Activated T-cell treated with anti-CD3 and anti-CD28 coated beads, Interleukin-2, amount 50 U/mL, for 72 hours (primary cell): ENCODE data around the gene EIF2B5. TPM values are rescaled to one million over a fixed set of nuclear protein-coding genes. Genes with fewer than 3 reads are reported as not detected.
A peak's percentile ranks its signal among the peaks of the same experiment; 100 is the strongest.

Experiments used
- ATAC-seq, 2 donors: fragments of 150-1000 bp; cut with Tn5 transposase; replicated peaks in 1 of 2; 2 replicates each; pipeline ENCODE4 v1.10.0; 2021; ENCODE audit warnings: moderate library complexity in 2 of 2, mild to moderate bottlenecking in 1 of 2
- DNase-seq, 2 donors: peaks; one replicate each; pipeline ENCODE4 v3.0.0; 2021 to 2022; ENCODE audit warnings: mixed read lengths in 1 of 2
- H3K27ac Mint-ChIP-seq: one replicate; pipeline ENCODE4 v1.8.0; 2022; ENCODE audit warnings: mild to moderate bottlenecking, moderate library complexity, mixed read lengths
- H3K27me3 Mint-ChIP-seq: one replicate; pipeline ENCODE4 v1.8.0; 2022; ENCODE audit warnings: low read depth, mixed read lengths
- H3K36me3 Mint-ChIP-seq, 2 donors: one replicate each; pipeline ENCODE4 v1.8.0; 2022; ENCODE audit warnings: mixed read lengths in 2 of 2, mild to moderate bottlenecking in 1 of 2; ENCODE audit not compliant: insufficient read depth in 2 of 2
- H3K4me1 Mint-ChIP-seq: one replicate; pipeline ENCODE4 v1.8.0; 2022; ENCODE audit warnings: low read depth, mixed read lengths
- H3K4me3 Mint-ChIP-seq, 2 donors: one replicate each; pipeline ENCODE4 v1.8.0; 2022; ENCODE audit warnings: mild to moderate bottlenecking in 2 of 2, mixed read lengths in 2 of 2, moderate library complexity in 2 of 2
- H3K9me3 Mint-ChIP-seq, 2 donors: one replicate each; pipeline ENCODE4 v1.8.0; 2022; ENCODE audit warnings: mixed read lengths in 2 of 2
- total RNA-seq, 2 donors: library from RNA; stranded (reverse); gene quantifications; one replicate each; pipeline ENCODE4 v1.2.3, GENCODE V29; 2022

EIF2B5 gene
- total RNA-seq, 2 donors from 2014 or later: 47.0 to 55.4 TPM

DNA sequence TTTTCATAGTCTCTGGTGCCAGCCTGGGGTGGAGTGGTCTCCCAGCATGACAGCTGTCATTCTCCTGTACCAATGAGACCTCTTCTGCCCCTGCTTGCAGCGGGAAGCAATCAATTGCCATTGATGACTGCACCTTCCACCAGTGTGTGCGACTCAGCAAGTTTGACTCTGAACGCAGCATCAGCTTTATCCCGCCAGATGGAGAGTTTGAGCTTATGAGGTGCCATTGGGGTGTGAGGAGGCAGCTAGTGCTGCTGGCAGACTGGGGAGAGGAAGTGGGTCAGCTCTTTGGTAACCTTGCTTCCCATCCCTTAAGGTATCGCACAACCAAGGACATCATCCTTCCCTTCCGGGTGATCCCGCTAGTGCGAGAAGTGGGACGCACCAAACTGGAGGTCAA is 46.4 kb downstream of the EIF2B5 start:
- no peaks in the 10 kb centered on the region for H3K27me3 Mint-ChIP-seq
- ATAC-seq (no peak), DNase-seq (no peak)
- H3K27ac Mint-ChIP-seq: no peak overlapping the region
- peaks cover 19% of the 10 kb centered on the region for H3K4me1 Mint-ChIP-seq
- H3K9me3 Mint-ChIP-seq: no peaks in the 10 kb centered on the region
- H3K4me3 Mint-ChIP-seq: no peak overlapping the region
- peaks cover 5 to 13% of the 10 kb centered on the region in 2 donors for H3K36me3 Mint-ChIP-seq

- Mint-ChIP-seq H3K4me1 (peaks cover 27% of the 10 kb centered on the region), H3K27me3 (no peaks in the 10 kb centered on the region), H3K4me3 (no peak overlapping the region), H3K36me3 (peaks cover 5 to 9% of the 10 kb centered on the region in 2 donors), H3K9me3 (no peaks in the 10 kb centered on the region), H3K27ac (no peak overlapping the region)
- no peak for DNase-seq
- no peak for ATAC-seq
Observed at GRCh38 chr3:184183679-184184078, 48.5 kb downstream of the EIF2B5 start.

- peaks cover 34% of the 10 kb centered on the region for H3K4me1 Mint-ChIP-seq
- peak overlapping the region; percentile 95 to 96 for H3K4me3 Mint-ChIP-seq
- DNase-seq (no peak), ATAC-seq (no peak)
- H3K36me3 Mint-ChIP-seq: peaks cover 7% of the 10 kb centered on the region in 2 donors
- H3K9me3 Mint-ChIP-seq: no peaks in the 10 kb centered on the region
- H3K27ac Mint-ChIP-seq: peak overlapping the region; percentile 96
- H3K27me3 Mint-ChIP-seq: no peaks in the 10 kb centered on the region
Observed at GRCh38 chr3:184184546-184185230, 49.5 kb downstream of the EIF2B5 start.

GRCh38 chr3:184185461-184186183 is 50.5 kb downstream of the EIF2B5 start:
- Mint-ChIP-seq H3K27ac (peak overlapping the region; percentile 96), H3K4me3 (peak overlapping the region; percentile 95 to 96), H3K27me3 (no peaks in the 10 kb centered on the region), H3K36me3 (peaks cover 6 to 9% of the 10 kb centered on the region in 2 donors), H3K4me1 (peaks cover 39% of the 10 kb centered on the region), H3K9me3 (no peaks in the 10 kb centered on the region)
- ATAC-seq (peak; percentile 92 to 93), DNase-seq (peak; percentile 99)

DNA sequence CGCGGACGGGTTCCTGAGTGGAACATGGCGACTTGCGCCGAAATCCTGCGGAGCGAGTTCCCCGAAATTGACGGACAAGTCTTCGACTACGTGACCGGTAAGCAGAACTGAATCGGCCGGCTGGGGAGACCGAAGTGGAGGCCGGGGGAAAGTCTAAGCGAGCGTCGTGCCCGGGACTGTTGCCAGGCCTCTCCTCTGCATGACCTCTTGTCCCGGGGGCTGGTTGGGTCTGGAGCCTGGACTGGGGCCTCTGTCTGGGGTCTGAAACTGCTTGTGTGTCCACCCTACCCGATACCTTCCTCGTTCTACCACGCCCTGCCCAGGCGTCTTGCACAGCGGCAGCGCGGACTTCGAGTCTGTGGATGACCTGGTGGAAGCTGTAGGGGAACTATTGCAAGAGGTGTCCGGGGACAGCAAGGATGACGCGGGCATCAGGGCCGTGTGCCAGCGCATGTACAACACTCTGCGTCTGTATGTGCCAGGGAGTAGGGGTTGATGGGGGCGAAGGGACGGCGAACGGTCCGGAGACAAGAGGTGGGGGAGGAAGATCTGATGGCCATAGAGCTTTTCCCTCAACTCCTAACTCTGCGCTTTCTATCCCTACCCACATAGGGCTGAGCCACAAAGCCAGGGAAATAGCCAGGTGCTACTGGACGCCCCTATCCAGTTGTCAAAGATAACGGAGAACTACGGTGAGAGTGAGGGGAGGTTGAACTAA is 51.2 kb downstream of the EIF2B5 start, which contains the start of gene ABCF3:
Gene ABCF3, plus strand, starts transcription at position 16 of the 718 bp plus-strand sequence. Its CDS starts 9 bp downstream, at position 25.
- ATAC-seq: peak; percentile 27 to 31
- Mint-ChIP-seq H3K27ac (peak within 1 kb of the TSS; percentile 96), H3K4me1 (peaks cover 39% of the 10 kb centered on the region), H3K36me3 (peaks cover 5 to 9% of the 10 kb centered on the region in 2 donors), H3K4me3 (peak within 1 kb of the TSS; percentile 95 to 96), H3K27me3 (no peaks in the 10 kb centered on the region), H3K9me3 (no peaks in the 10 kb centered on the region)
- DNase-seq: peak in 1 of 2 donors; percentile 31

GRCh38 chr3:184186902-184187207 is 51.7 kb downstream of the EIF2B5 start:
- DNase-seq (no peak), ATAC-seq (no peak)
- Mint-ChIP-seq H3K36me3 (peaks cover 3 to 9% of the 10 kb centered on the region in 2 donors), H3K4me1 (peaks cover 39% of the 10 kb centered on the region), H3K9me3 (no peaks in the 10 kb centered on the region), H3K27ac (peak overlapping the region; percentile 56), H3K4me3 (peak overlapping the region; percentile 95 to 96), H3K27me3 (no peaks in the 10 kb centered on the region)

DNA sequence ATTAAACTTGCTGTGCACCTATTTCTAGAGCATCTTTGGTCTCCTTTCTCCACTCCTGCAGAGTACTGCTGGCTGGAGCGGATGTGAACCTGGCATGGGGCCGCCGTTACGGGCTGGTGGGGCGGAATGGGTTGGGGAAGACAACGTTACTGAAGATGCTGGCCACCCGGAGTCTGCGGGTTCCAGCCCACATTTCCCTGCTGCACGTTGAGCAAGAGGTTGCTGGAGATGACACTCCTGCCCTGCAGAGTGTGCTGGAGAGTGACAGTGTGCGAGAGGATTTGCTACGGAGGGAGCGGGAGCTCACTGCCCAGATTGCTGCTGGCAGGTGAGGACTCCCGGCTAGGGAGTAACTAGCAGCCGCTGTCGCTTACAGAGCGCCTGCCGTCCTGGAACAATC is 52.9 kb downstream of the EIF2B5 start:
- H3K4me1 Mint-ChIP-seq: peaks cover 39% of the 10 kb centered on the region
- no peaks in the 10 kb centered on the region for H3K27me3 Mint-ChIP-seq
- H3K4me3 Mint-ChIP-seq: no peak overlapping the region
- no peak for DNase-seq
- peaks cover 3 to 9% of the 10 kb centered on the region in 2 donors for H3K36me3 Mint-ChIP-seq
- no peak overlapping the region for H3K27ac Mint-ChIP-seq
- H3K9me3 Mint-ChIP-seq: no peaks in the 10 kb centered on the region
- ATAC-seq: no peak

DNA sequence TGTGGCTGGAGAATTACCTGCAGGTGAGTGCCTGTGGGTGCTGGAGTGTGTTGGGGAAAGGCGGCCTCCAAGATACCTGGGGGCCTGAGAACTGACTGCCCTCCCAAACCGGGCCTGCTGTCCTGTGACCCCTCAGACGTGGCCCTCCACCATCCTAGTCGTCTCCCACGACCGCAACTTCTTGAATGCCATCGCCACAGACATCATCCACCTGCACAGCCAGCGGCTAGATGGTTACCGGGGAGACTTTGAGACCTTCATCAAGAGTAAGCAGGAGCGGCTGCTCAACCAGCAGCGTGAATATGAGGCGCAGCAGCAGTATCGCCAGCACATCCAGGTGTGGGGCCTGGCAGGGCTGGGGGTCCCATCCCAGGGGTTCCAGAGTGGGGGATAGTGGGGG is 54.3 kb downstream of the EIF2B5 start:
- ATAC-seq: no peak
- Mint-ChIP-seq H3K36me3 (peaks cover 3 to 16% of the 10 kb centered on the region in 2 donors), H3K27ac (no peak overlapping the region), H3K9me3 (no peaks in the 10 kb centered on the region), H3K27me3 (no peaks in the 10 kb centered on the region), H3K4me1 (peaks cover 39% of the 10 kb centered on the region), H3K4me3 (no peak overlapping the region)
- DNase-seq: no peak

- ATAC-seq (no peak), DNase-seq (no peak)
- no peak overlapping the region for H3K27ac Mint-ChIP-seq
- peaks cover 0 to 11% of the 10 kb centered on the region in 2 donors for H3K36me3 Mint-ChIP-seq
- no peak overlapping the region for H3K4me3 Mint-ChIP-seq
- H3K4me1 Mint-ChIP-seq: peaks cover 20% of the 10 kb centered on the region
- no peaks in the 10 kb centered on the region for H3K27me3 Mint-ChIP-seq
- no peaks in the 10 kb centered on the region for H3K9me3 Mint-ChIP-seq
Observed at GRCh38 chr3:184192889-184193288, 57.7 kb downstream of the EIF2B5 start.

GRCh38 chr3:184193991-184194539 is 58.9 kb downstream of the EIF2B5 start:
- no peak overlapping the region for H3K27ac Mint-ChIP-seq
- no peaks in the 10 kb centered on the region for H3K27me3 Mint-ChIP-seq
- H3K36me3 Mint-ChIP-seq: peaks cover 0 to 10% of the 10 kb centered on the region in 2 donors
- no peak overlapping the region for H3K4me3 Mint-ChIP-seq
- no peak for DNase-seq
- peaks cover 8% of the 10 kb centered on the region for H3K4me1 Mint-ChIP-seq
- no peaks in the 10 kb centered on the region for H3K9me3 Mint-ChIP-seq
- ATAC-seq: no peak
